HepG2 (cell line): Measurements from ENCODE around the gene CST3.
"Not testable (repeated sequence)": the region's sequence is repeated elsewhere in the genome, so short reads cannot be mapped to it uniquely, and the experiment has no call there.

ENCODE experiments used
- CBX5 ChIP-seq: sonication (generic); formaldehyde crosslinking; IDR thresholded peaks from 2 replicates; pipeline ENCODE4 v1.4.0; 2020; ENCODE audit warnings: missing genetic modification reagents, borderline replicate concordance
- CHD2 ChIP-seq: IDR thresholded peaks from 2 replicates; pipeline ENCODE4 v1.6.1; 2011; ENCODE audit warnings: low read depth, low read length, improper control_type of control experiment
- SOX6 ChIP-seq, 2 experiments: fragments of 450-650 bp in 1 of 2; sonication (generic) in 1 of 2; formaldehyde crosslinking in 1 of 2; IDR thresholded peaks; 2 replicates each; pipeline versions ENCODE4 v1.4.0 to v1.6.1; 2017 to 2020; ENCODE audit warnings: antibody characterized with exemption in 1 of 2, mild to moderate bottlenecking in 1 of 2, missing genetic modification reagents in 1 of 2
- ZSCAN12 ChIP-seq: sonication (generic); formaldehyde crosslinking; IDR thresholded peaks from 2 replicates; pipeline ENCODE4 v1.9.0; 2021; ENCODE audit warnings: mild to moderate bottlenecking, missing genetic modification reagents
- TF ChIP-seq, protein P1 (sequence below): sonication (generic); formaldehyde crosslinking; IDR thresholded peaks from 2 replicates; pipeline ENCODE4 v1.5.0; 2020; ENCODE audit warnings: mild to moderate bottlenecking, missing genetic modification reagents, moderate library complexity
- TF ChIP-seq, protein P2 (sequence below): sonication (generic); formaldehyde crosslinking; IDR thresholded peaks from 2 replicates; pipeline ENCODE4 v1.5.1; 2020; ENCODE audit warnings: mild to moderate bottlenecking, missing genetic modification reagents, borderline replicate concordance

DNA sequence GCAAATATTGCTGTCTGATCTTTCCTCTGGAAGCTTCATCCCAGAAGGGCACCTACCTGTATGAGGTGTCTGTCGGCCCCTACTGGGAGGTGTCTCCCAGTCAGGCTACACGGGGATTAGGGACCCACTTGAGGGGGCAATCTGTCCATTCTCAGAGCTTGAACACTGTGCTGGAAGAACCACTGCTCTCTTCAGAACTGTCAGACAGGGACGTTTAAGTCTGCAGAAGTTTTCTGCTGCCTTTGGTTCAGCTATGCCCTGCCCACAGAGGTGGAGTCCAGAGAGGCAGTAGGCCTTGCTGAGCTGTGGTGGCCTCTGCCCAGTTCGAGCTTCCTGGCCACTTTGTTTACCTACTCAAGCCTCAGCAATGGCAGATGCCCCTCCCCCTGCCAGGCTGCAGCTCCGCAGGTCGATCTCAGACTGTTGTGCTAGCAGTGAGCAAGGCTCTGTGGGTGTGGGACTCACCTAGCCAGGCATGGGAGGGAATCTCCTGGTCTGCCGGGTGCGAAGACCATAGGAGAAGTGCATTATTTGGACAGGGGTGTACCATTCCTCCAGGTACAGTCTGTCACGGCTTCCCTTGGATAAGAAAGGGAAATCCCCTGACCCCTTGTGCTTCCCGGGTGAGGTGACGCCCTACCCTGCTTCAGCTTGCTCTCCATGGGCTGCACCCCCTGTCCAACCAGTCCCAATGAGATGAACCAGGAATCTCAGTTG, 16.9 kb downstream of the CST3 start:
- TF ChIP-seq, protein P1, sequence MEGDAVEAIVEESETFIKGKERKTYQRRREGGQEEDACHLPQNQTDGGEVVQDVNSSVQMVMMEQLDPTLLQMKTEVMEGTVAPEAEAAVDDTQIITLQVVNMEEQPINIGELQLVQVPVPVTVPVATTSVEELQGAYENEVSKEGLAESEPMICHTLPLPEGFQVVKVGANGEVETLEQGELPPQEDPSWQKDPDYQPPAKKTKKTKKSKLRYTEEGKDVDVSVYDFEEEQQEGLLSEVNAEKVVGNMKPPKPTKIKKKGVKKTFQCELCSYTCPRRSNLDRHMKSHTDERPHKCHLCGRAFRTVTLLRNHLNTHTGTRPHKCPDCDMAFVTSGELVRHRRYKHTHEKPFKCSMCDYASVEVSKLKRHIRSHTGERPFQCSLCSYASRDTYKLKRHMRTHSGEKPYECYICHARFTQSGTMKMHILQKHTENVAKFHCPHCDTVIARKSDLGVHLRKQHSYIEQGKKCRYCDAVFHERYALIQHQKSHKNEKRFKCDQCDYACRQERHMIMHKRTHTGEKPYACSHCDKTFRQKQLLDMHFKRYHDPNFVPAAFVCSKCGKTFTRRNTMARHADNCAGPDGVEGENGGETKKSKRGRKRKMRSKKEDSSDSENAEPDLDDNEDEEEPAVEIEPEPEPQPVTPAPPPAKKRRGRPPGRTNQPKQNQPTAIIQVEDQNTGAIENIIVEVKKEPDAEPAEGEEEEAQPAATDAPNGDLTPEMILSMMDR (CRISPR knock-in tag): peak; percentile 60
- TF ChIP-seq, protein P2, sequence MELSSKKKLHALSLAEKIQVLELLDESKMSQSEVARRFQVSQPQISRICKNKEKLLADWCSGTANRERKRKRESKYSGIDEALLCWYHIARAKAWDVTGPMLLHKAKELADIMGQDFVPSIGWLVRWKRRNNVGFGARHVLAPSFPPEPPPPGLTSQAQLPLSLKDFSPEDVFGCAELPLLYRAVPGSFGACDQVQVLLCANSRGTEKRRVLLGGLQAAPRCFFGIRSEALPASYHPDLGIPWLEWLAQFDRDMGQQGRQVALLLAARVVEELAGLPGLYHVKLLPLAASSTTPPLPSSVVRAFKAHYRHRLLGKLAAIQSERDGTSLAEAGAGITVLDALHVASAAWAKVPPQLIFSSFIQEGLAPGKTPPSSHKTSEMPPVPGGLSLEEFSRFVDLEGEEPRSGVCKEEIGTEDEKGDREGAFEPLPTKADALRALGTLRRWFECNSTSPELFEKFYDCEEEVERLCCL (CRISPR knock-in tag): not testable (repeated sequence)
- peak; percentile 38; the same call in 1 of the 2 replicates for TF ChIP-seq CBX5 (CRISPR knock-in tag)
- TF ChIP-seq SOX6 (IDR thresholded peaks at IDR 0.05); SOX6 (CRISPR knock-in tag; IDR thresholded peaks at IDR 0.05); ZSCAN12 (CRISPR knock-in tag): not testable (repeated sequence)
- TF ChIP-seq CHD2: 0 out of 2 replicates have a peak, but pooled peaks have one; percentile 40
